Measurements from ENCODE around the gene ITGB5.
A peak's percentile ranks its signal among the peaks of the same experiment; 100 is the strongest.

Gene ITGB5

DNA sequence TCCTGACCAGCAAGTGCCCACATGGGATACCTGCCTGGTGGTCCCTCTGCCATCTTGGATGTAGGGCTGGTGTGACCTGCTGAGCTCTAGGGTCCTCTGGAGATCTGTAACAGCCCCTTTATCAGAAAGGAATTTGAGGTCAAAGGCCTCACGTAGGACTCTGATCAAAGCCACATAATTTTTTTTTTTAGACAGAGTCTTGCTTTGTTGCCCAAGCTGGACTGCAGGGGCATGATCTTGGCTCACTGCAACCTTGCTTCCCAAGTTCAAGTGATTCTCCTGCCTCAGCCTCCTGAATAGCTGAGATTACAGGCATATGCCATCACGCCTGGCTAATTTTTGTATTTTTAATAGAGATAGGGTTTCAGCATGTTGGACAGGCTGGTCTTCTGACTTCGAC lies 9.5 kb downstream of the ITGB5 start:
- TF ChIP-seq, protein P1, sequence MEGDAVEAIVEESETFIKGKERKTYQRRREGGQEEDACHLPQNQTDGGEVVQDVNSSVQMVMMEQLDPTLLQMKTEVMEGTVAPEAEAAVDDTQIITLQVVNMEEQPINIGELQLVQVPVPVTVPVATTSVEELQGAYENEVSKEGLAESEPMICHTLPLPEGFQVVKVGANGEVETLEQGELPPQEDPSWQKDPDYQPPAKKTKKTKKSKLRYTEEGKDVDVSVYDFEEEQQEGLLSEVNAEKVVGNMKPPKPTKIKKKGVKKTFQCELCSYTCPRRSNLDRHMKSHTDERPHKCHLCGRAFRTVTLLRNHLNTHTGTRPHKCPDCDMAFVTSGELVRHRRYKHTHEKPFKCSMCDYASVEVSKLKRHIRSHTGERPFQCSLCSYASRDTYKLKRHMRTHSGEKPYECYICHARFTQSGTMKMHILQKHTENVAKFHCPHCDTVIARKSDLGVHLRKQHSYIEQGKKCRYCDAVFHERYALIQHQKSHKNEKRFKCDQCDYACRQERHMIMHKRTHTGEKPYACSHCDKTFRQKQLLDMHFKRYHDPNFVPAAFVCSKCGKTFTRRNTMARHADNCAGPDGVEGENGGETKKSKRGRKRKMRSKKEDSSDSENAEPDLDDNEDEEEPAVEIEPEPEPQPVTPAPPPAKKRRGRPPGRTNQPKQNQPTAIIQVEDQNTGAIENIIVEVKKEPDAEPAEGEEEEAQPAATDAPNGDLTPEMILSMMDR (IDR thresholded peaks at IDR 0.05; ENCODE audit: insufficient read depth, low read depth, low read length, missing control alignments) = no peak
- DNase-seq (ENCODE audit: low read depth) = no peak
- H3K4me3 ChIP-seq (ENCODE audit: low read depth, low read length) = no peak overlapping the region

GRCh38 chr3:124876401-124876878 lies 10.7 kb downstream of the ITGB5 start:
- DNase-seq (ENCODE audit: low read depth) = no peak
- no peak overlapping the region for H3K4me3 ChIP-seq (ENCODE audit: low read depth, low read length)
- TF ChIP-seq, protein P1 (IDR thresholded peaks at IDR 0.05; ENCODE audit: insufficient read depth, low read depth, low read length, missing control alignments) = no peak

DNA sequence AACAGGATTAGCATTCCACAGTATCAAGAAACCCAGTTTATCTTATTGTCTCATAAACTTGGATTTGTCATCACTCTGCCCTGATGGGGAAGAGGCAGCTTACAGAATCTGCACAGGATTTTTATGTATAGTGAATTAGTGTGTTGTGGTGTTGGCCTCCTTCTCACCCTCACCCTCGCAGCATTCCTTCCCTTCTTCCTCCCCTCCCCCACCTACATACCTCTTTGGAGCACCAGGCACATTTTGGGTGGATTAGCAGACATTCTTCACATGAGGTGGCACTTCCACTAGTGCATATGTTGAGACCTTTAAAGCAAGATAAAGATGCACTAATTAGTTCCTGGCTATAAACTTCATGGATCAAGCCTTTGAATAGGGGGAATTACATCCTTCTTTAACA lies 13.9 kb downstream of the ITGB5 start:
- no peak overlapping the region for H3K4me3 ChIP-seq (ENCODE audit: low read depth, low read length)
- no peak for DNase-seq (ENCODE audit: low read depth)
- TF ChIP-seq, protein P1 (IDR thresholded peaks at IDR 0.05; ENCODE audit: insufficient read depth, low read depth, low read length, missing control alignments) = no peak

DNA sequence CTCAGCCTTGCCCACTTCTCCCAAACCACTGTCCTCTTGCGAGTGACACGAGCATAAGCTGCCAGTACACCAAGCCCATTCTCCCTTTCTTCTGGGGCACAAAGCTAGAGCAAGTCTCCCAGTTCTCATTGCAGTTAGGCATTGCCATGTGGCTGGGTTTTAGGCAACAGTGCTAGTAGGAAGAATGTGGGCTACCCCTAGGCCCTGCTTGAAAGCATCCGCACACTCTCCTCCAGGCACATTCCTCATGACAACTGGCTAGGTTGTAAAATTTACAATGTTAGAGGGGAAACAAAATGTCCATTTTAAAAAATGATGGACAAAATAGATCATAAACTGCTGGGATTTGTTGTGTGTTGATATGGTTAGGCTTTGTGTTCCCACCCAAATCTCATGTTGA lies 19.7 kb downstream of the ITGB5 start:
- H3K4me3 ChIP-seq (ENCODE audit: low read depth, low read length) = no peak overlapping the region
- DNase-seq (ENCODE audit: low read depth) = no peak
- TF ChIP-seq, protein P1 (IDR thresholded peaks at IDR 0.05; ENCODE audit: insufficient read depth, low read depth, low read length, missing control alignments) = no peak

GRCh38 chr3:124862006-124862405 lies 25.2 kb downstream of the ITGB5 start:
- DNase-seq (ENCODE audit: low read depth) = peak; percentile 7
- H3K4me3 ChIP-seq (ENCODE audit: low read depth, low read length) = no peak overlapping the region
- TF ChIP-seq, protein P1 (IDR thresholded peaks at IDR 0.05; ENCODE audit: insufficient read depth, low read depth, low read length, missing control alignments) = no peak

GRCh38 chr3:124861041-124861440 lies 26.1 kb downstream of the ITGB5 start:
- TF ChIP-seq, protein P1 (IDR thresholded peaks at IDR 0.05; ENCODE audit: insufficient read depth, low read depth, low read length, missing control alignments) = no peak

GRCh38 chr3:124860599-124860998 lies 26.6 kb downstream of the ITGB5 start:
- TF ChIP-seq, protein P1 (IDR thresholded peaks at IDR 0.05; ENCODE audit: insufficient read depth, low read depth, low read length, missing control alignments) = no peak
- no peak overlapping the region for H3K4me3 ChIP-seq (ENCODE audit: low read depth, low read length)
- no peak for DNase-seq (ENCODE audit: low read depth)

More at GRCh38 chr3:124861041-124861440, 26.1 kb downstream of the ITGB5 start:
- H3K4me3 ChIP-seq (ENCODE audit: low read depth, low read length) = no peak overlapping the region
- no peak for DNase-seq (ENCODE audit: low read depth)
